ENCODE data around the gene MARCO.

The MARCO gene

DNA sequence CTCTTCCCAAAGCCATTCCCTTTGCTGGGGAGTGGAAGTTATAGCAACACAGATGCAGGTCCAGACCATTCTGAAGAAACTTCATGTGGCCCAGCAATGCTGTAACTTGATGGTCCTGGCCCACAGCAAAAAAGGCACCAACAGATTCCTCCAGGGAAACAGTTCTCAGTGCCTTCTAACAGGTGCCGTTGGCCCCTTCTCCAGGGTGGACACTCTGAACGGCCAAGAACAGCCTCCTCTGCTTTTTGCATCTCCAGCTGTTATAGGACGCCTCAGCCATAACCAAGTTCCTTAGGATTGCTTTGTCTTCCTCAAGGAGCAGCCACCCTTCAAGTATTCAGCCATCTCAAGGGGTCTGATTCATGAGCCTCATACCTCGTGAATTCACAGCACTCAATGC lies 38.0 kb downstream of the MARCO start:
- H3K4me3 ChIP-seq (ENCODE audit: low read length), result no peak overlapping the region
- H3K36me3 ChIP-seq (ENCODE audit: control insufficient read depth, low read depth, low read length), result no peaks in the 10 kb centered on the region
- no peaks in the 10 kb centered on the region for H3K9me3 ChIP-seq (ENCODE audit: control insufficient read depth, low read depth, low read length)
- no peak overlapping the region for H3K9ac ChIP-seq (ENCODE audit: low read length)
- peaks cover 16% of the 10 kb centered on the region for H3K27me3 ChIP-seq (ENCODE audit: control insufficient read depth, insufficient read depth, low read length)
- H3K27ac ChIP-seq (ENCODE audit: low read length), result no peak overlapping the region
- H3K4me1 ChIP-seq (ENCODE audit: control insufficient read depth, low read depth, low read length), result no peaks in the 10 kb centered on the region

DNA sequence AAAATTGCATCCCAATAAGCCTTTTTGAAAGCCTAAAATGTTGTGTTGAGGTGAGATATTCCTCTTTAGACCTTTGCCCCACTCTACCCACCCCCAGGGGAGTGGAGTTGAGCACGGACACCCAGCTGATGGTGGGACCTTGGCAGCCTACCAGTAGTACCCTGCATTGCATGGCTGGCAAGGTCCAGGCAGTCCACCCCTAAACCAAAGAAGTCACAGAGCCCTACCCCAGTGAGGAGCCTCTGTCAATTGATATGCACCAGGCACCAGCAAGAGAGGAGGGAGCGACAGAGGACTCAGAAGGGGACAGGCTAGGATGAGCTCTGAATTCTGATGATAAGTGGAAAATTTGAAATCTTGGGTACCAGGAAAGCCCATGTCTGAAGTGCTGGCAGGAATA lies 38.6 kb downstream of the MARCO start:
- Histone ChIP-seq H3K4me1 (ENCODE audit: control insufficient read depth, low read depth, low read length) (no peaks in the 10 kb centered on the region), H3K4me3 (ENCODE audit: low read length) (no peak overlapping the region), H3K27ac (ENCODE audit: low read length) (no peak overlapping the region), H3K9ac (ENCODE audit: low read length) (no peak overlapping the region), H3K9me3 (ENCODE audit: control insufficient read depth, low read depth, low read length) (no peaks in the 10 kb centered on the region), H3K27me3 (ENCODE audit: control insufficient read depth, insufficient read depth, low read length) (peaks cover 10% of the 10 kb centered on the region), H3K36me3 (ENCODE audit: control insufficient read depth, low read depth, low read length) (no peaks in the 10 kb centered on the region)

DNA sequence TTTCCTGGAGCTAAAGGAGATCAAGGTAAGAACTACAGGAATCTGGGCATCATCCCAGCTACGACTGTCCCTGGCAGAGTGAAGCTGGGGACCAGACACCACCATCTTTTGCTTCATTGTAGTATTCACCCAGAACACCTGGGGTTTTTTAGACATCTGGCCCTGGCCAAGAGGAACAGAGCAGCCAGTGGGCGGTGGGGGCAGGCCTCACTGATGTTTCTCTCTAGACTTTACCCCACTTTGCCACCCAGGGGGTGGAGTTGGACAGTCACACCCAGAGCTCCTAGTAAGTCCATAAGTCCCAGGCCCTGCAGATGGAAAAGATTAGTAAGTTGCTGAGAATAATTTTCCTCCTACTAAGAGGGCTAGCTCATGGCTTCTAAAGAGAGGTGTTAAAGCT lies 39.6 kb downstream of the MARCO start:
- H3K4me3 ChIP-seq (ENCODE audit: low read length), result no peak overlapping the region
- H3K9me3 ChIP-seq (ENCODE audit: control insufficient read depth, low read depth, low read length), result no peaks in the 10 kb centered on the region
- no peaks in the 10 kb centered on the region for H3K36me3 ChIP-seq (ENCODE audit: control insufficient read depth, low read depth, low read length)
- peaks cover 2% of the 10 kb centered on the region for H3K27me3 ChIP-seq (ENCODE audit: control insufficient read depth, insufficient read depth, low read length)
- no peaks in the 10 kb centered on the region for H3K4me1 ChIP-seq (ENCODE audit: control insufficient read depth, low read depth, low read length)
- H3K27ac ChIP-seq (ENCODE audit: low read length), result no peak overlapping the region
- no peak overlapping the region for H3K9ac ChIP-seq (ENCODE audit: low read length)

DNA sequence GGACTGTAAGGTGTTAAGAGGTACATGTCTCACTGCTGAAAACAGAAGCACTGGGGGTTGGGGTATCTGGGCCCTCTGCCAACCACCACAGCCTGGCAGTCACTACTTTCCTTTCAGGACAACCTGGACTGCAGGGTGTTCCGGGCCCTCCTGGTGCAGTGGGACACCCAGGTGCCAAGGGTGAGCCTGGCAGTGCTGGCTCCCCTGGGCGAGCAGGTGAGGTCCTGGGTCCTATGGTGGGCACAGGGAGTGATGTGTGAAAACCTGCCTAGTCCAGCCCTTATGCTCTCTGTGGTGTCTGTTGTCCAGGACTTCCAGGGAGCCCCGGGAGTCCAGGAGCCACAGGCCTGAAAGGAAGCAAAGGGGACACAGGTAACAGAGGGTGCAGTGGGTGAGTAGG lies 40.0 kb downstream of the MARCO start:
- Histone ChIP-seq H3K4me3 (ENCODE audit: low read length) (no peak overlapping the region), H3K27me3 (ENCODE audit: control insufficient read depth, insufficient read depth, low read length) (no peaks in the 10 kb centered on the region)

DNA sequence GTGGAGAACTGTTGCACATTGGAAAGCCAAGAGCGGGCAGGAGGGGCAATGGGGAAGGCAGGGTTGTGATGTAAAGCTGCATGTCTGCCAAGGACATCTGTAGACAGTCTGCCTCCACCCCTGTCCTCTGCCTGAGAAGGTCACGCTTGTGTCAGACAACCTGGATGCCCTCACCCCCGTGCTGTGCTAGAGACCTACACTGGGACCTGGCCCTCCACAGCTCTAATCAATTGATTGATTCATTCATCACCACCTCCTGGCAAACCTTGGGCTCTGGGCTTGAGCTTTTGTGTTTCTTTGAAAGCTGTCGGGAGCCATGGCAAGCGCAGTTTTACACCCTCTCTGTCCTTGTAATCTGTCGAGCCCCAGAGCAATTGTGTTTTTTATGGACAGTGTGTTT lies 41.1 kb downstream of the MARCO start:
- no peaks in the 10 kb centered on the region for H3K9me3 ChIP-seq (ENCODE audit: control insufficient read depth, low read depth, low read length)
- H3K27ac ChIP-seq (ENCODE audit: low read length), result no peak overlapping the region
- H3K9ac ChIP-seq (ENCODE audit: low read length), result no peak overlapping the region
- no peak overlapping the region for H3K4me3 ChIP-seq (ENCODE audit: low read length)
- H3K4me1 ChIP-seq (ENCODE audit: control insufficient read depth, low read depth, low read length), result no peaks in the 10 kb centered on the region
- H3K36me3 ChIP-seq (ENCODE audit: control insufficient read depth, low read depth, low read length), result no peaks in the 10 kb centered on the region
- no peaks in the 10 kb centered on the region for H3K27me3 ChIP-seq (ENCODE audit: control insufficient read depth, insufficient read depth, low read length)

More for the DNA sequence above, 40.0 kb downstream of the MARCO start:
- Histone ChIP-seq H3K9me3 (ENCODE audit: control insufficient read depth, low read depth, low read length) (no peaks in the 10 kb centered on the region), H3K36me3 (ENCODE audit: control insufficient read depth, low read depth, low read length) (no peaks in the 10 kb centered on the region), H3K9ac (ENCODE audit: low read length) (no peak overlapping the region), H3K4me1 (ENCODE audit: control insufficient read depth, low read depth, low read length) (no peaks in the 10 kb centered on the region), H3K27ac (ENCODE audit: low read length) (no peak overlapping the region)

DNA sequence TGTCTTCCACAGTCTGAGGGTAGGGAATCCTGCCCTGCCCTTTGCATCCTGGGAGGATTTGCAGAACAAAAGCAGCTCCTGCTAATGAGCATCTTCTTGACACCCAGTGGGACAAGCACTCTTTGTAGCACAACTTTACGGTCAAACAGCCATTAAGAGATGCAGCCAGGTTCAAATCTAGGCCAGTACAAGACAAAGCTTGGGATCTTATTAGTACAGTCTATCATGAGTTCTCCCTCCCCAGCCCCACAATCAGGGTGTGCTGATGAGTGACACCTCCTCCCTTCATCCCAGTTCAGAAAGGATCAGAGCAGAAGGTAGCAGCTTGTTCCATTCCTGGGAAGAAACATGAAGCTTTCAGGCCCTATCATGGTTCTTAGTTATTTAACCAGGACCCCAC lies 41.9 kb downstream of the MARCO start:
- no peaks in the 10 kb centered on the region for H3K4me1 ChIP-seq (ENCODE audit: control insufficient read depth, low read depth, low read length)
- H3K9ac ChIP-seq (ENCODE audit: low read length), result no peak overlapping the region
- no peak overlapping the region for H3K27ac ChIP-seq (ENCODE audit: low read length)
- H3K27me3 ChIP-seq (ENCODE audit: control insufficient read depth, insufficient read depth, low read length), result no peaks in the 10 kb centered on the region
- H3K36me3 ChIP-seq (ENCODE audit: control insufficient read depth, low read depth, low read length), result no peaks in the 10 kb centered on the region
- no peak overlapping the region for H3K4me3 ChIP-seq (ENCODE audit: low read length)
- no peaks in the 10 kb centered on the region for H3K9me3 ChIP-seq (ENCODE audit: control insufficient read depth, low read depth, low read length)

DNA sequence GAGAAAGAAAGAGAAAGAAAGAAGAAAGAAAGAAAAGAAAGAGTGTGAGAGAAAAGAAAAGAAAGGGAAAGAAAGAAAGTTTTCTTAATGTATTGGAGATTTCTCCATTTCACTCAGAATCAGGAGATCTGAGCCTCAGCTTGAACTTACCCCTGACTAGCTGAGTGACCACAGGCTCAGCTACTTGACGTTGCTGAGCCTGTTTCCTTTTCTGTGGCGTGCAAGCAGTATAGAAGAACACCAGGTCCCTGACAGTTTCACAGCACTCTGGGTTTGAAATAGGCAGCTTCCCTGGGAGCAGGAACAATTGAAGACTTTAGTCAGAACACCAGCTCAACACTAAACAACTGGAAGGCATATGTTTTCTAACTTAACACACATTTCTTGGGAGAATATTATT lies 44.7 kb downstream of the MARCO start:
- Histone ChIP-seq H3K36me3 (ENCODE audit: control insufficient read depth, low read depth, low read length) (no peaks in the 10 kb centered on the region), H3K9ac (ENCODE audit: low read length) (no peak overlapping the region), H3K9me3 (ENCODE audit: control insufficient read depth, low read depth, low read length) (no peaks in the 10 kb centered on the region), H3K27me3 (ENCODE audit: control insufficient read depth, insufficient read depth, low read length) (no peaks in the 10 kb centered on the region), H3K27ac (ENCODE audit: low read length) (no peak overlapping the region), H3K4me1 (ENCODE audit: control insufficient read depth, low read depth, low read length) (no peaks in the 10 kb centered on the region), H3K4me3 (ENCODE audit: low read length) (no peak overlapping the region)

DNA sequence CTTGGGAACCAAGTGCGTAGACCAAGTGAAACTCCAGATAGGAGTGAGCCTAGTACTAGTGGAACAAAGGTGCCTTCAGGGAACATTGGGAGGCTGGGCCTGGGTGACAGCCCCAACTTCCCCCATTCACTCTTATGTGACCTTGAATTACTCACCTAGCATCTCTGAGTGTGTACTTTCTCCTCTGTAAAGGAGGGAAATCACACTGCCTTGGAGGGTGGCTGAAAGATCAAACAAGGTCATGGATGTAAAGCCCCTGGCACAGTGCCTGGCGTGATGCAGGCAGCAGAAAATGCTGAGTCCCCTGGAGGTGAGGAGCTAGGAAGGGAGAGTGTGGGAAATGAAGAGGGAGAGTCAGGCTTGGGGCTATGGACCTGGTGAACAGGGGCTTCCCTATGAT lies 45.9 kb downstream of the MARCO start:
- H3K9ac ChIP-seq (ENCODE audit: low read length), result no peak overlapping the region
- H3K27ac ChIP-seq (ENCODE audit: low read length), result no peak overlapping the region
- no peaks in the 10 kb centered on the region for H3K4me1 ChIP-seq (ENCODE audit: control insufficient read depth, low read depth, low read length)
- no peaks in the 10 kb centered on the region for H3K27me3 ChIP-seq (ENCODE audit: control insufficient read depth, insufficient read depth, low read length)
- no peak overlapping the region for H3K4me3 ChIP-seq (ENCODE audit: low read length)
- no peaks in the 10 kb centered on the region for H3K9me3 ChIP-seq (ENCODE audit: control insufficient read depth, low read depth, low read length)
- H3K36me3 ChIP-seq (ENCODE audit: control insufficient read depth, low read depth, low read length), result no peaks in the 10 kb centered on the region

DNA sequence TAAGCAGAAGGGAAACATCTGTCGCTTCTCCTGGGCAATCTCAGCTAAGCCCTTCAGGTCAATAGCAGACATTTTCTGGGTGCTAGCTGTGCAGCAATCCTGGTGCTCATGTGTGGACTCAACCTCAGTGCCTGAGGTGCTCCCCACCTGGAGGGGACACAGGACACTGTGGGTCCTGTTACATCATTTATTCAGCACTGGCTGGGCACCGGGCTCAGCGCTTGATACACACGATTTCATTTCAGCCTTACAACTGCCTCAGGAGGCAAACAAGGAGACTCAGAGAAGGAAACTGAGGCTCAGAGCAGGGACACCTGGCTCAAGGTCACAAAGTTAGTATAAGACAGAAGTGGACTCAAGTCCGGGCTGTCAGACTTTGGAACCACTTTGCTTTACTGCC lies 46.7 kb downstream of the MARCO start:
- no peak overlapping the region for H3K27ac ChIP-seq (ENCODE audit: low read length)
- no peak overlapping the region for H3K4me3 ChIP-seq (ENCODE audit: low read length)
- no peaks in the 10 kb centered on the region for H3K9me3 ChIP-seq (ENCODE audit: control insufficient read depth, low read depth, low read length)
- H3K9ac ChIP-seq (ENCODE audit: low read length), result no peak overlapping the region
- no peaks in the 10 kb centered on the region for H3K4me1 ChIP-seq (ENCODE audit: control insufficient read depth, low read depth, low read length)
- H3K27me3 ChIP-seq (ENCODE audit: control insufficient read depth, insufficient read depth, low read length), result no peaks in the 10 kb centered on the region
- H3K36me3 ChIP-seq (ENCODE audit: control insufficient read depth, low read depth, low read length), result no peaks in the 10 kb centered on the region

DNA sequence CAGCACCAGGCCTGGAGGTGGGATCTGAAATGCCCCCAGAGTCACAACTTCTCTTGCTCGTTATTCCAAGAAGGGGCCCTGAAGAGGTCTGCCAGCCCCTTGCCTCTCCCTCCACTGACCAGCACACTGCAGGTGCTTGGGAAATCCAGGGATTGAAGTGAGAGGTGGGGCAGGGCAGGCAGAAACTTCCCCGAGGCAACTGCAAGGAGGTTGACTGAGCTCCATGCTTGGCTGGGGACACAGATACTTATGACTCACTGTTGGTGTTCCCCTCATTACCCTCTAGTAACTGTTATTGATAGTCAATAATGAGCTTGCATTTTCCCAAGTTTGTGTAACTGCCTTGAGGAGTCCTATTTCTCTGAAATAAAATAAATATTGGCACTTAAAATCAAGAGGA lies 47.5 kb downstream of the MARCO start:
- H3K4me3 ChIP-seq (ENCODE audit: low read length), result no peak overlapping the region
- no peaks in the 10 kb centered on the region for H3K27me3 ChIP-seq (ENCODE audit: control insufficient read depth, insufficient read depth, low read length)
- no peak overlapping the region for H3K9ac ChIP-seq (ENCODE audit: low read length)
- H3K9me3 ChIP-seq (ENCODE audit: control insufficient read depth, low read depth, low read length), result no peaks in the 10 kb centered on the region
- H3K27ac ChIP-seq (ENCODE audit: low read length), result no peak overlapping the region
- H3K4me1 ChIP-seq (ENCODE audit: control insufficient read depth, low read depth, low read length), result no peaks in the 10 kb centered on the region
- no peaks in the 10 kb centered on the region for H3K36me3 ChIP-seq (ENCODE audit: control insufficient read depth, low read depth, low read length)

DNA sequence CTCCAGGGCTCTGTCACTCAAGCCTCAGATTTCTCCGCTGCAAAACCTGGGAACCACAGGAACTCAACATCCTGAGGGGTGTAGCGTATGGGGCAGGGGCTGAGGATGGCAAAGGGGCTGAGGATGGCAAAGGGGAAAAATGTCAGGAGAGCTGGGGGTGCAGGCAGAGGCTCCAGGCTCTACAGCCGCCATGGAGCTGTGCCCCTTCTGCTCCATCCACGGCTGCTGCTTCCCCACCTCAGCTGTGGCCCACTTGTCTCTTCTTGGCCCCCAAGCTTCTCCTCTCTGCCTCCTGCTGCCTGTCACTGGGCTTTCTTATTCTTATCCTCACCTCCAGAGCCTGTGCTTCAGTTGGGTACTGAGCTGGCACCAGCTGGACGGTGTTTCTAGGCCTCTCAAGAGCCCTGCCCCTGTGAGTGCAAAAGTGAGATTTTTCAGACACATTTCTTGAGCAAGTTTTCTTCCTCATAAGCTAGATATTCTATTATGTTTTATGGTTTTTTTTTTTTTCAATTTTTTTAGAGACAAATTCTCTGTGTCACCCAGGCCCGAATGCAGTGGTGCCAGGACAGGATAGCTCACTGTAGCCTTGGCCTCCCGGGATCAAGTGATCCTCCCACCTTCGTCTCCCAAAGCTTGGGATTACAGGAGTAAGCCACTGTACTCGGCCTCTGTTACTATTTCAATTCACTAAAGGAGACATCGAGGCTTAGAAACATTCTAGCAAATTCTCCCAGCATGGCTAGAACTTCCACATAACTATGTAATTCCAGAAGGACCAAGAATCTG lies 49.0 kb downstream of the MARCO start:
- Histone ChIP-seq H3K9ac (ENCODE audit: low read length) (no peak overlapping the region), H3K27me3 (ENCODE audit: control insufficient read depth, insufficient read depth, low read length) (no peaks in the 10 kb centered on the region), H3K4me3 (ENCODE audit: low read length) (no peak overlapping the region), H3K27ac (ENCODE audit: low read length) (no peak overlapping the region), H3K4me1 (ENCODE audit: control insufficient read depth, low read depth, low read length) (no peaks in the 10 kb centered on the region), H3K9me3 (ENCODE audit: control insufficient read depth, low read depth, low read length) (no peaks in the 10 kb centered on the region), H3K36me3 (ENCODE audit: control insufficient read depth, low read depth, low read length) (no peaks in the 10 kb centered on the region)

DNA sequence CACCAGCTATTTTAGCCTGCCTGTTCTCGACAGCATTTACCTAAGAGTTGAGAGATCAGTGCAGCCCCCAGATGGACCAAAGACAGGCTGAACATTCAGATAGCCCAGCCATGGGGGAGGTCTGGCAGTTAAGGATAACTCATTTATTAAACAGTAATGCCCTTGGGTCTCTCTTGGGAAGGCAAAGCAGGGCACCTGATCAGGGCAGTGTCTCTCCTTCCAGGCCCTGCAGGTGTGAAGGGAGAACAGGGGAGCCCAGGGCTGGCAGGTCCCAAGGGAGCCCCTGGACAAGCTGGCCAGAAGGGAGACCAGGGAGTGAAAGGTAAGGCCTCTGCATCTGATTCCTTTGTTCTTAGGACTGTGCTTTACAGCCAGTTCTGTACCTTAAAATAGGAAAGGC lies 49.6 kb downstream of the MARCO start:
- no peak overlapping the region for H3K27ac ChIP-seq (ENCODE audit: low read length)
- H3K36me3 ChIP-seq (ENCODE audit: control insufficient read depth, low read depth, low read length), result no peaks in the 10 kb centered on the region
- H3K9ac ChIP-seq (ENCODE audit: low read length), result no peak overlapping the region
- no peaks in the 10 kb centered on the region for H3K9me3 ChIP-seq (ENCODE audit: control insufficient read depth, low read depth, low read length)
- H3K4me1 ChIP-seq (ENCODE audit: control insufficient read depth, low read depth, low read length), result no peaks in the 10 kb centered on the region
- H3K27me3 ChIP-seq (ENCODE audit: control insufficient read depth, insufficient read depth, low read length), result no peaks in the 10 kb centered on the region
- no peak overlapping the region for H3K4me3 ChIP-seq (ENCODE audit: low read length)
